ENCODE measurements around the gene THAP9. TPM values are rescaled to one million over a fixed set of nuclear protein-coding genes. Genes with fewer than 3 reads are reported as not detected.

Gene THAP9, protein sequence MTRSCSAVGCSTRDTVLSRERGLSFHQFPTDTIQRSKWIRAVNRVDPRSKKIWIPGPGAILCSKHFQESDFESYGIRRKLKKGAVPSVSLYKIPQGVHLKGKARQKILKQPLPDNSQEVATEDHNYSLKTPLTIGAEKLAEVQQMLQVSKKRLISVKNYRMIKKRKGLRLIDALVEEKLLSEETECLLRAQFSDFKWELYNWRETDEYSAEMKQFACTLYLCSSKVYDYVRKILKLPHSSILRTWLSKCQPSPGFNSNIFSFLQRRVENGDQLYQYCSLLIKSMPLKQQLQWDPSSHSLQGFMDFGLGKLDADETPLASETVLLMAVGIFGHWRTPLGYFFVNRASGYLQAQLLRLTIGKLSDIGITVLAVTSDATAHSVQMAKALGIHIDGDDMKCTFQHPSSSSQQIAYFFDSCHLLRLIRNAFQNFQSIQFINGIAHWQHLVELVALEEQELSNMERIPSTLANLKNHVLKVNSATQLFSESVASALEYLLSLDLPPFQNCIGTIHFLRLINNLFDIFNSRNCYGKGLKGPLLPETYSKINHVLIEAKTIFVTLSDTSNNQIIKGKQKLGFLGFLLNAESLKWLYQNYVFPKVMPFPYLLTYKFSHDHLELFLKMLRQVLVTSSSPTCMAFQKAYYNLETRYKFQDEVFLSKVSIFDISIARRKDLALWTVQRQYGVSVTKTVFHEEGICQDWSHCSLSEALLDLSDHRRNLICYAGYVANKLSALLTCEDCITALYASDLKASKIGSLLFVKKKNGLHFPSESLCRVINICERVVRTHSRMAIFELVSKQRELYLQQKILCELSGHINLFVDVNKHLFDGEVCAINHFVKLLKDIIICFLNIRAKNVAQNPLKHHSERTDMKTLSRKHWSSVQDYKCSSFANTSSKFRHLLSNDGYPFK
- total RNA-seq = 16.4 TPM

DNA sequence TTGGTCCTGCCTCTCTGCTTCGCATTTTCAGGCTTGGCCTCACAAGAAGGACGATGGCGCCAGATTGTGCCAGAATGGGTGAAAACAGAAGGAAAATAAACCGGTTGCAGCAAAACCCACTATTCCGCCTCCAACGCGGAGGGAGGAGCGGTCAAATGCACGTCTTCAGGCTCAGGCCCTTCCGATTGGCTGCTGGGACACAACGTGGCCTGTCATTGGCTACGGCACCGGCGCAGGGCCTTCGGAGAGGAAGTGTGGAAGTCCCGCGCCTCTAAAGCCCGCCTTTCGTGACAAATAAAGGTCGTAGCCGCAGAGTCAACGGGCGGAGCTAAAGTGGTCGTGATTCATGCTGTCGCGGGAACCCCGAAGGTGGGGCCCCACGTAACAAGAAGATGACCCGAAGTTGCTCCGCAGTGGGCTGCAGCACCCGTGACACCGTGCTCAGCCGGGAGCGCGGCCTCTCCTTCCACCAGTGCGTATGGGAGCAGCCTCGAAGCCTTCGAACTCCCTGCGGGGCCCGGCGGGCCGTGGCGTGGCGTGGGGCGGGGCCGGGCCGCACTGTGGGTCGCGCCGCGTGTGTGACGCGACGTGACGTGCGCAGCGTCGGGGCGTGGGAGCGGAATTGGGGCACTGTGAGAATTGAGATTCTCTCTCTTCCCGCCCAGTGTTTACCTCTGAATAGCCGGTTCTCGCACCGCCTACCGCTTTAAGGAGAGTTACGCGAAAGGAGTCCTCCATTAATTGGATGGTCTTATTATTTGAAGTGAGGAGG is at the start of gene THAP9:
Gene THAP9, plus strand, starts transcription at position 325 of the 772 bp plus-strand sequence. Its CDS starts 68 bp downstream, at position 393.

DNA sequence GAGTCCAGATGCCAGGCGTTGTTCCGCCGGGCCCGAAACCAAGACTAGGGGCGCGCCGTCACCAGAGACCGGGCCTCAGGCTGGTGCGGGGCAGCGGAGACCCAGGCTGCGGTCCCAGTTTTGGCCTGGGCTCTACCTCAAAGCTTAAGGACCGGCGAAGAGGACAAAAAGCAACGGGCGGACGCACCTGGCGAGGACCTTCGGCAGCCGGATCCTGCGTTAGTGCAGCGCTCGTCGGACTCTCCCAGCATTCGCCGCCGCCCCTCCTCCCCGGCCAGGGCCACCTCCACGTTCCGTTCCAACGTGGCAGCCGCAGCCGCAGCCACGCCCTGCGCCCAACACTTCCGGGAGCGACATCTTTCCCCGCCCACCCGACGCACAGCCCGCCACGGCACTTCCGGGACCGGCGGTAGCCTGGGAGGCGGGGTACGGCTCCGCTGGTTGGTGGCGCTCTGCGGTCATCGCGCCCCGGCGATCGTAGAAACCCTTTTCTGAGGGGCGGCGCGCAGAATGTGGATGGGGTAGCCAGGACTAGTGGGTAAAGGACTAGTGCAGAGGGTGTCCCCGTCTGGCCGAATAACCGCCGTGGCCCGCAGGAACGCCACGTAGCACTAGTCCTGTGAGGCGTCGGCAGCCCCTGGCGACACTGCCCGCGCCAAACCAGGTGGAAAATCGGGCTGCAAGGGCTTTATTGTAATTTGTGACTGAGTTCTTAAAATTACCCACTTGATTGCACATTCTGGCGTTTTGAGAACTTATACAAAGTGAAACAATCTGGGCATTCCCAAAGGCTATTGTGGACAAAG is 9.4 kb upstream of the THAP9 start, which contains the start of gene SEC31A:
Gene SEC31A, minus strand, starts transcription at position 253 of the 806 bp plus-strand sequence. CDS start 9,217 bp downstream, outside the sequence.

Small RNA genes lying within 50 kb of the gene (small RNA-seq; reads per million reads assigned to genes)
- gene RF00019 = not detected

Other genes starting within 250 kb of the THAP9 start
- gene SCD5, start 101.9 kb upstream of the THAP9 start, total RNA-seq = 252 TPM
- gene SEC31A, start 9.6 kb upstream of the THAP9 start, total RNA-seq = 110 TPM
- gene LIN54, start 110.1 kb downstream of the THAP9 start, total RNA-seq = 25.8 TPM
- gene COPS4, start 134.4 kb downstream of the THAP9 start, total RNA-seq = 154 TPM
- 2.1 TPM for gene PLAC8, start 214.0 kb downstream of the THAP9 start, total RNA-seq